Measurements from ENCODE around the gene ZNF692. TPM values are rescaled to one million over a fixed set of nuclear protein-coding genes. Genes with fewer than 3 reads are reported as not detected.

The ZNF692 gene
- total RNA-seq, 1 experiment from 2014 or later: 59.1 TPM

- Mint-ChIP-seq H3K9me3 (peaks cover 3% of the 10 kb centered on the region), H3K36me3 (peaks cover 8% of the 10 kb centered on the region), H3K27ac (no peak overlapping the region; the same call in 1 of the 2 replicates), H3K27me3 (ENCODE audit: low read depth) (peaks cover 21% of the 10 kb centered on the region), H3K4me1 (peaks cover 16% of the 10 kb centered on the region), H3K4me3 (peak overlapping the region; percentile 88)
- POLR2A ChIA-PET: no interaction called here
- no peak for TF ChIP-seq ERG (CRISPR knock-in tag; IDR thresholded peaks at IDR 0.05)
- TF ChIP-seq, protein P1, sequence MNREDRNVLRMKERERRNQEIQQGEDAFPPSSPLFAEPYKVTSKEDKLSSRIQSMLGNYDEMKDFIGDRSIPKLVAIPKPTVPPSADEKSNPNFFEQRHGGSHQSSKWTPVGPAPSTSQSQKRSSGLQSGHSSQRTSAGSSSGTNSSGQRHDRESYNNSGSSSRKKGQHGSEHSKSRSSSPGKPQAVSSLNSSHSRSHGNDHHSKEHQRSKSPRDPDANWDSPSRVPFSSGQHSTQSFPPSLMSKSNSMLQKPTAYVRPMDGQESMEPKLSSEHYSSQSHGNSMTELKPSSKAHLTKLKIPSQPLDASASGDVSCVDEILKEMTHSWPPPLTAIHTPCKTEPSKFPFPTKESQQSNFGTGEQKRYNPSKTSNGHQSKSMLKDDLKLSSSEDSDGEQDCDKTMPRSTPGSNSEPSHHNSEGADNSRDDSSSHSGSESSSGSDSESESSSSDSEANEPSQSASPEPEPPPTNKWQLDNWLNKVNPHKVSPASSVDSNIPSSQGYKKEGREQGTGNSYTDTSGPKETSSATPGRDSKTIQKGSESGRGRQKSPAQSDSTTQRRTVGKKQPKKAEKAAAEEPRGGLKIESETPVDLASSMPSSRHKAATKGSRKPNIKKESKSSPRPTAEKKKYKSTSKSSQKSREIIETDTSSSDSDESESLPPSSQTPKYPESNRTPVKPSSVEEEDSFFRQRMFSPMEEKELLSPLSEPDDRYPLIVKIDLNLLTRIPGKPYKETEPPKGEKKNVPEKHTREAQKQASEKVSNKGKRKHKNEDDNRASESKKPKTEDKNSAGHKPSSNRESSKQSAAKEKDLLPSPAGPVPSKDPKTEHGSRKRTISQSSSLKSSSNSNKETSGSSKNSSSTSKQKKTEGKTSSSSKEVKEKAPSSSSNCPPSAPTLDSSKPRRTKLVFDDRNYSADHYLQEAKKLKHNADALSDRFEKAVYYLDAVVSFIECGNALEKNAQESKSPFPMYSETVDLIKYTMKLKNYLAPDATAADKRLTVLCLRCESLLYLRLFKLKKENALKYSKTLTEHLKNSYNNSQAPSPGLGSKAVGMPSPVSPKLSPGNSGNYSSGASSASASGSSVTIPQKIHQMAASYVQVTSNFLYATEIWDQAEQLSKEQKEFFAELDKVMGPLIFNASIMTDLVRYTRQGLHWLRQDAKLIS (CRISPR knock-in tag; IDR thresholded peaks at IDR 0.05; ENCODE audit: borderline replicate concordance): no peak
- no peak for TF ChIP-seq ZBTB21 (CRISPR knock-in tag; IDR thresholded peaks at IDR 0.05; ENCODE audit: borderline replicate concordance)
- TF ChIP-seq ZMAT4 (CRISPR knock-in tag; IDR thresholded peaks at IDR 0.05): no peak
- no peak for TF ChIP-seq IRF2 (CRISPR knock-in tag; IDR thresholded peaks at IDR 0.05; ENCODE audit: borderline replicate concordance, low read depth)
- no peak for TF ChIP-seq TCF7 (CRISPR knock-in tag; IDR thresholded peaks at IDR 0.05; ENCODE audit: low read depth)
- no peak for TF ChIP-seq JAZF1 (CRISPR knock-in tag; IDR thresholded peaks at IDR 0.05)
- TF ChIP-seq, protein P2, sequence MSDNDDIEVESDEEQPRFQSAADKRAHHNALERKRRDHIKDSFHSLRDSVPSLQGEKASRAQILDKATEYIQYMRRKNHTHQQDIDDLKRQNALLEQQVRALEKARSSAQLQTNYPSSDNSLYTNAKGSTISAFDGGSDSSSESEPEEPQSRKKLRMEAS (CRISPR knock-in tag; IDR thresholded peaks at IDR 0.05): no peak
- no peak for TF ChIP-seq ZNF512 (CRISPR knock-in tag; IDR thresholded peaks at IDR 0.05; ENCODE audit: borderline replicate concordance)
- TF ChIP-seq AR (CRISPR knock-in tag; IDR thresholded peaks at IDR 0.05): no peak
- TF ChIP-seq CBFB (CRISPR knock-in tag; IDR thresholded peaks at IDR 0.05; ENCODE audit: low read depth): no peak
- TF ChIP-seq FOXK1 (CRISPR knock-in tag; IDR thresholded peaks at IDR 0.05): no peak
- ATAC-seq (no peak), DNase-seq (ENCODE audit: low spot score) (no peak)
- CTCF ChIA-PET: interaction anchor here (2.4 to 3.0 kb wide), 2 partner anchors 45 to 49 kb away, joined by 7 to 24 read pairs; partner anchors contain the start of gene PGBD2
These were observed 1.7 kb downstream of the ZNF692 start for GRCh38 chr1:248857201-248857600.

DNA sequence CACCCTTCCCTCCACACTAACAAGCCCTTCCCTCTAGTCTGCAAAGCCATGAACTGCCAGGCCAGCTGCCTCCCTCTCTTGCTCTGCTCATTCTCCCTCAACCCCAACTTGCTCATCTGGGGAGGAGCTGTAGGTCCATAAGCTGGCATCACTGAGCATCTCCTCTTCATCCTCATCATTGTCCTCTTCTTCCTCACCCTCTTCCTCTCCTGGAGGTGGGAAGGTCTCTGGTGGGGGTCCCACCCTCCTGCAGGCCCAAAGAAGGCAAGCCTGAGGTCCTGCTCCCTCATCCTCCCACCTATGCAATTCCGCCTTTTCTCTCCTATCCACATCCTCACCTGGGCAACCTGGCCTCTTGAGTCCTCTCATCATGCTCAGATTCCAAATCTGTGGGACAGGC lies 2.7 kb downstream of the ZNF692 start:
- DNase-seq (ENCODE audit: low spot score): no peak
- Mint-ChIP-seq H3K9me3 (peaks cover 3% of the 10 kb centered on the region), H3K27ac (no peak overlapping the region), H3K4me3 (no peak overlapping the region), H3K36me3 (peaks cover 8% of the 10 kb centered on the region), H3K4me1 (peaks cover 16% of the 10 kb centered on the region), H3K27me3 (ENCODE audit: low read depth) (peaks cover 11% of the 10 kb centered on the region)
- ChIA-PET CTCF (interaction anchor here (0.6 kb wide), 1 partner anchor 15 kb away, joined by 4 read pairs; no protein-coding TSS in a partner anchor), POLR2A (no interaction called here)
- ATAC-seq: no peak
- no peak for TF ChIP-seq ATF3 (CRISPR knock-in tag; conservative IDR thresholded peaks at IDR 0.05)
- no peak for TF ChIP-seq FOXP1 (CRISPR knock-in tag; IDR thresholded peaks at IDR 0.05; ENCODE audit: borderline replicate concordance)
